Stimulated activated CD8-positive, alpha-beta memory T cell treated with anti-CD3 and anti-CD28 coated beads, Interleukin-4, amount 100 ng/mL, for 48 hours (primary cell): ENCODE measurements around the gene CACNA2D3.
"Not testable (repeated sequence)": the region's sequence is repeated elsewhere in the genome, so short reads cannot be mapped to it uniquely, and the experiment has no call there.

Source experiments
- DNase-seq: peaks from one replicate; pipeline ENCODE4 v3.0.0-alpha.2; 2020

Gene CACNA2D3

DNA sequence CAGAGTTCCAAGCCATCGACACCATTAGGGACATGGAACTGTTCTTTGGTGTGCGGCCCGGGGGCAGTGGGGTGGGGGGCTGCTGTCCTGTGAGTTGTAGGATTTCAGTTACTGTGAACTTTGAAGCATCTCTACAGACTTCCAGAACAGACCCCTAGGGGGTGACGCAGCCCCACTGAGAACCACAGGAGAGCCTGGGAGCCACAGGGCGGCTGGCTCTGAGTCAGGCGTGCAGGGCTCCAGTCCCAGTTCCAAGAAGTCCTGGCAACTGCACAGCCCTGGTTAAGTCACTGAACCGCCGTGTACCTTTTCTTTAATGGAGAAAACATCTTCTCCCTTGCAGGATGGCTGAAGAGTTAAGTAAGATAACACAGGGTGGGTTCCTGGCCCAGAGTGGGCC lies 829.1 kb downstream of the CACNA2D3 start:
- no peak for DNase-seq

DNA sequence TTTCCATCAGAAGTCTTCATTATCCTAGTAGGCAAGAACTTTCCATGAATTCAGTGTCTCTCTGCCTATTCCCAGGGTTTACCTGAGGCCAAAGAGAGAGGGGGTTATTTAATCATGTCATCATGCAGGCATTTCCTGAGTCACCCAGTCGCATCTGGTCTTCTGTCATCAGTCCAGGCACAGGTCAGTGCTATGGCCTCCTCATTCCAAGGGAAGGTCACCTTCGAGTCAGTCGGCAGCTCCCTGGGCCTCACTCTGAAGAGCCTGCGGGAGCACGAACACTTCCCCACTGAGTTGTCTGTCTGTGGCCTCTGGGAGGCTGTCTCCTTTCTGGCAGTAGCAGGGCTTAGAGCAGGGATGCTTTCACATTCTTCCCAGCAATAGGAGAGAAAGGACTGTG lies 831.7 kb downstream of the CACNA2D3 start:
- no peak for DNase-seq

GRCh38 chr3:54954521-54954920 lies 832.2 kb downstream of the CACNA2D3 start:
- no peak for DNase-seq

DNA sequence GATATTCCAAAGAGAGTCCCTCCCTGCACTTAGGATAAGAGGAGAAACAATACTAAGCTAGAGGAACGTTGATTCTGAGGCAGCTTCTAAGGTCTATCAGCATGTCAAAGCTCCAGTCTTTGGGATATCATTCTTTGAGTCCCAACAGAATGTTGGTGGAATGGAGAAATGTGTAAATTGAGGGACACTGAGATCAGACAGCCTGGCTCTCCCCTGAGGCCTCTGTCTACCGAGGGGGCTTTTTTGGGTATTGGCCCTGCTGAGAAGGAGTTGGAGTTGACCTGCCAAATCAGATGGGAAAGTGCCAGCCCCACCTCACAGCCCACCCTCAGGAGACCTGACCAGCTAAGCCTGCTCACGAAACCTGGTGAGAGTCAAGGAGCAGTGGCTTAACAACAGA lies 833.1 kb downstream of the CACNA2D3 start:
- DNase-seq = no peak

GRCh38 chr3:54955941-54956340 lies 833.6 kb downstream of the CACNA2D3 start:
- DNase-seq = no peak

GRCh38 chr3:54957711-54958110 lies 835.4 kb downstream of the CACNA2D3 start:
- DNase-seq = no peak

DNA sequence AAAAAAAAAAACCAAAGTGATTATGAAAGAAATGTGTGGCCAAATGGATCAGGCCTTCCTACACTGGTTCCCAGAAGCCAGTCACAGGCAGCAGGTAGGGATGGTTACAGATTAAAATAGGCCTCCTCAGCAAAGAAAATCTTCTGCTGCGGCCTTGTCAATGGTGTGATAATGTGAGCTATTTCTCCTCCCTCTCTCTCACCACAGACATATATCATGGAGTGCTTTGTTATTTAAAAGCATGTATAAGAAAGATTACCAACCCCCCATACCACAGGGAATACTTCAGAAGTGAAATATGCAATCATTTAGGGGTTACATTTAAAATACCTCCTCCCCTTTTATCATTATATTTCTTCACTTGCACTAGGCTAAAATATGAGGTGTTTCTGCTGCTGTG lies 837.7 kb downstream of the CACNA2D3 start:
- no peak for DNase-seq

GRCh38 chr3:54960701-54961100 lies 838.3 kb downstream of the CACNA2D3 start:
- DNase-seq = no peak

- no peak for DNase-seq
These were observed 839.8 kb downstream of the CACNA2D3 start for GRCh38 chr3:54962200-54962599.

DNA sequence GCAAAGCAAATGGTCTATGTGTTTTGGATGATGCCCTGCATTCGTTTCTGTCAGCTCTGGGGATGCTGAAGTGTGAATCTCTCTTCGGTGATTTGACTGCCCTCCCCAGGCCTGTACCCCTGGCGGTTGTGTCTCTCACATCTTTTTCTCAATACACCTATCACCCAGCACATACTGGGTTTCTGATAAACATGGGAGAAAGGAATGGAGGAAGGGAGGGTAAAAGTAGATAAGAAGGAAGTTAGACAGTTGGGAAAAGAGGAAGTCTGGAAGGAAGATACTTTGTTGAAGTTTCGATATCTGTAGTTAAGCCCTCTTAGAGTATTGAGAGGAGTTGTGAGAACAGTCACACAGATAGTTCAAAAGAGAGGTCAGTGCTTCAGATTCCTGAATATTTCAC lies 841.3 kb downstream of the CACNA2D3 start:
- no peak for DNase-seq

GRCh38 chr3:54964081-54964480 lies 841.7 kb downstream of the CACNA2D3 start:
- no peak for DNase-seq

- DNase-seq = no peak
These were observed 843.4 kb downstream of the CACNA2D3 start for GRCh38 chr3:54965746-54966145.

- DNase-seq = no peak
These were observed 844.6 kb downstream of the CACNA2D3 start for GRCh38 chr3:54966979-54967378.

DNA sequence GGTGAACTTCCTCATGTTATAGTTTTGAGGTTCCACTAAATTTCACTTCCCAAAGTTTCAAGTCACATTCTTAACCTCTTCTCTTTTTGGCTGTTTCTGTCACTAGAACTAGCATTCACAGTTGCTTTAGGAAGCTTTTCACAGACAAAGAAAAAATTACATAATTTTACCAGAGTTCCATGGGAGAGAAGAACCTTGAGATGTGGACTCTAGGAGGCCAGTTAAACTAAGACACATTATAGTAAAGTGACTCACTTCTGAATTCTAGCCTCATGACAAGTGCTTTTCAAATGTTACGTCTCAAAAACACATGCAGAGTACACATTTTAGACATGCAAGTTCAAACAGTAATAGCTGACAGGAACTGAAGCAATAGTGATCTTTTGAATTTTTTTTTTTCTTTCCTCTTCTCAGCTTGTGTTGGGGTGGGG lies 845.4 kb downstream of the CACNA2D3 start:
- no peak for DNase-seq

- no peak for DNase-seq
These were observed 846.3 kb downstream of the CACNA2D3 start for GRCh38 chr3:54968546-54969172.

- no peak for DNase-seq
These were observed 847.3 kb downstream of the CACNA2D3 start for GRCh38 chr3:54969652-54970051.

GRCh38 chr3:54970895-54971294 lies 848.5 kb downstream of the CACNA2D3 start:
- DNase-seq = no peak

GRCh38 chr3:54977439-54977838 lies 855.1 kb downstream of the CACNA2D3 start:
- no peak for DNase-seq

GRCh38 chr3:54977946-54978345 lies 855.6 kb downstream of the CACNA2D3 start:
- DNase-seq = not testable (repeated sequence)

DNA sequence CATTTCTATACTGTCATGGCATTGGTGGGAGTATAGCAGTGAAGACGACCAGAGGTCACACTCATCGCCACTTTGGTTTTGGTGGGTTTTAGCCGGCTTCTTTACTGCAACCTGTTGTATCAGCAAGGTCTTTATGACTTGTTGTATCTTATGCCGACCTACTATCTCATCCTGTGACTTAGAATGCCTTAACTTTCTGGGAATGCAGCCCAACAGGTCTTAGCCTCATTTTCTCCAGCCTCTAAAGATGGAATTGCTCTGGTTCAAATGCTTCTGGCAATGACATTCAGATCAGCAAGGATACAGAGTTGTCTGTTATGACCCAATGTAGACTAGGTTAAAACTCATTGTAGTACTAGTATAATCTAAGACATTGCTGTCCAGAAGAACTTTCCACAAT lies 860.5 kb downstream of the CACNA2D3 start:
- no peak for DNase-seq

DNA sequence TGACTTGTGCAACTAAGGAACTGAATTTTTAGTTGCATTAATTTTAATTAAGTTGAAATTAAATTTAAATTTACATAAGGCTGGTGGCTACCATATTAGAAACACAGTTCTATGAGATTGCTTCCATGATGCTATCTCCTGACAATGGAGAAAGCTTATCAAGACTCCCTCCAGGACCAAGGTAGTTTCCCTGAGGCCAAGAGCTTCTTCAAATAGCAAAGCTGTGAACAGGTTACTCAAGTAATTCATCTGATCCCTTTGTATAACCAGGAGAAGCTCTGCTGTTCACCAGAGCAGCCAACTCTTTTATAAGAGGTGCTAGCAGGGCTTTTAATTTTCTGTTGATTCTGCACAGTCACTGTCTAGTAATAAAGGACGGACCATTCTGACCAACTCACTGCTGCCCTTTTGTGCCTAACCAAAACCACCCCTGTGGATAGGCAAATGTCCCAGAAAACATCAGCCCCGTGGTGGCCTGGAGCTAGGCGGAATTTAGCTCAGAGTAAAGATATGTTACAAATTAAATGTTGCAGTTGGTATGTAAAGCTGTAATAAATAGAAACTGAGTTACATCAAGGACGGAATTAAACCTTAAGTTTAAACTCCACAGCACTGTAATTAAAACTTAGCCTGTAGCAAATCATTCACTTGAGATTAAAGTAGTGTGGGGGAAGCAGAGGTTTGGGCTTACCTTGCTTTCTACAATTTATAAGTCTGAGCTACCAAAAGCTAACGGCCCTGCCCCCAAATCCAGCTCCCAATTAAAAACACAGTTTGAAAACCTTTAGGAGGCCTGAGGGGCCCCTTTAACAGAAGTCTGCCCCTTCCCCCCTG lies 861.1 kb downstream of the CACNA2D3 start:
- DNase-seq = no peak

DNA sequence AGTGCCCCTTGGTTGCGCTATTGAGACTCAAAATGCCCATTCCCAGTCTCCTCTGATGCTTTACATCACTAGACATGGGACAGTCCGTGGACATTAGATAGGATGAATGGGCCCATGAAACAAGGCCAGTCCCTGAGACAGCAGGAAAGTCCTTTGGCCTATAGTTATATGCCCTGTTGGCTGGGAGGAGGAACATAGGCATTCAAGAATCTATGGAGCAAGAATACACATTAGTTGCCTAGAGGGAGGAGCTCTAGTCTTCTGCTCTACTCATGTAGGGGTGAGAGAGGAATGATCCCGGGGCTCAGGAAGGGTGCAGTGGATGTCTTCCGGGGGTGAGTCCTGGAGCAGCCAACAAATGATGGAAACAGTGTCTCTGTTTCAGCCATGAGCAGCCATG lies 863.5 kb downstream of the CACNA2D3 start:
- DNase-seq = no peak

DNA sequence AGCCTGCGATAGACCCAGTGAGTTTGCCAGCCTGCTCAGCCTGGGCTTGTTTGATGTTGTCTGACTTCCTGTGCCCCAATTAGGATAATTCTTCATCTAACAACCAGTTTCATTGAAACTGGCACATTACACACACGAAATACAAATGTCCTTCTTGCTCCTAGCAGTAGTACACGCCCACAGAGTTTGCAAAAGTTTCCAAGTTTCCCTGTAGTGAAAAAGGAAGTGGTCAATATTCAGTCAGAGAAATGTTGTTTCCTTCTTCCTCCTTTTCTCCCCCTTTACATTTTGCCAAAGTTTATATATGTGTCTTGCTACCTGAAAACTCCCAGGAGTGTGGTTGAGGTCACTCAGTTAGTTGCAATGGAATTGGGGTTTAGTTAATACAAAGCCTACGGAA lies 863.9 kb downstream of the CACNA2D3 start:
- DNase-seq = no peak

- no peak for DNase-seq
These were observed 865.4 kb downstream of the CACNA2D3 start for GRCh38 chr3:54987719-54988118.
